GM20000 (cell line): Measurements from ENCODE around the gene TRANK1.
A peak's percentile ranks its signal among the peaks of the same experiment; 100 is the strongest.

Experiments
- DNase-seq: peaks from one replicate; pipeline ENCODE4 v3.0.0; 2012; ENCODE audit warnings: low spot score
- TF ChIP-seq, protein P1 (sequence below): IDR thresholded peaks from 2 replicates; pipeline ENCODE4 v1.5.1; 2012; ENCODE audit warnings: mild to moderate bottlenecking, control low read depth; ENCODE audit errors: extremely low read depth, missing control alignments

Gene TRANK1

DNA sequence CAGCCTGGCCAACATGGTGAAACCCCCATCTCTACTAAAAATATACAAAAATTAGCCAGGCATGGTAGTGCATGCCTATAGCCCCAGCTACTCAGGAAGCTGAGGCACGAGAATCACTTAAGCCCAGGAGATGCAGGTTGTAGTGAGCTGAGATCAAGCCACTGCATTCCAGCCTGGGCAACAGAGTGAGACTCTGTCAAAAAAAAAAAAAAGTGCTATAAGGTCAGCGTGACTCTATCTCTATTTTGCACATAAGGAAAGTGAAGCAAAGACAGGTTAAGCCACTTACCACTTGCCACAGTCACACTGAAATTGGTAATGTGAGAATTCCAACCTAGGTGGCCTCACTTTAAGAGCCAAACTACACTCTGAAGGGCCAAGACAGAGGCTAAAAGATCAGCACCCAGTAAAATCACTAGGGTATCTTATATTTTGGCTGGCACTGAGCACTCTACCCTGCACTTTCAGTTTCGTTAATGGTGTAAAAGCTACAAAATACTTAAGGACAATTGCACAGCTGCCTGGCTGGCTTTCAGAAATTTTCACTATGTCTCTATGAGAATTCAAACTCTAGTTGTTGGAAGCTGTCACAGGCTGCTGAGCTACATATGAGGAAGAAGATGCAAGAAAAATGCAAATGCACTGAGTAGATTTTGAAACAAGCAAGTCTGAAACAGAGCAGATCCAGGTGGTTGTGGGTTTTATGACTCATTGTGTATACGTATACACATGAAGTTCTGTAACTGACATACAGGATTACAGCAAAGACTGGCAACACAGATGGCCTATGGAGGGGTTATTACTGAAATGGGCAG lies 32.7 kb downstream of the TRANK1 start:
- peak; percentile 75 for DNase-seq
- TF ChIP-seq, protein P1, sequence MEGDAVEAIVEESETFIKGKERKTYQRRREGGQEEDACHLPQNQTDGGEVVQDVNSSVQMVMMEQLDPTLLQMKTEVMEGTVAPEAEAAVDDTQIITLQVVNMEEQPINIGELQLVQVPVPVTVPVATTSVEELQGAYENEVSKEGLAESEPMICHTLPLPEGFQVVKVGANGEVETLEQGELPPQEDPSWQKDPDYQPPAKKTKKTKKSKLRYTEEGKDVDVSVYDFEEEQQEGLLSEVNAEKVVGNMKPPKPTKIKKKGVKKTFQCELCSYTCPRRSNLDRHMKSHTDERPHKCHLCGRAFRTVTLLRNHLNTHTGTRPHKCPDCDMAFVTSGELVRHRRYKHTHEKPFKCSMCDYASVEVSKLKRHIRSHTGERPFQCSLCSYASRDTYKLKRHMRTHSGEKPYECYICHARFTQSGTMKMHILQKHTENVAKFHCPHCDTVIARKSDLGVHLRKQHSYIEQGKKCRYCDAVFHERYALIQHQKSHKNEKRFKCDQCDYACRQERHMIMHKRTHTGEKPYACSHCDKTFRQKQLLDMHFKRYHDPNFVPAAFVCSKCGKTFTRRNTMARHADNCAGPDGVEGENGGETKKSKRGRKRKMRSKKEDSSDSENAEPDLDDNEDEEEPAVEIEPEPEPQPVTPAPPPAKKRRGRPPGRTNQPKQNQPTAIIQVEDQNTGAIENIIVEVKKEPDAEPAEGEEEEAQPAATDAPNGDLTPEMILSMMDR, result no peak

DNA sequence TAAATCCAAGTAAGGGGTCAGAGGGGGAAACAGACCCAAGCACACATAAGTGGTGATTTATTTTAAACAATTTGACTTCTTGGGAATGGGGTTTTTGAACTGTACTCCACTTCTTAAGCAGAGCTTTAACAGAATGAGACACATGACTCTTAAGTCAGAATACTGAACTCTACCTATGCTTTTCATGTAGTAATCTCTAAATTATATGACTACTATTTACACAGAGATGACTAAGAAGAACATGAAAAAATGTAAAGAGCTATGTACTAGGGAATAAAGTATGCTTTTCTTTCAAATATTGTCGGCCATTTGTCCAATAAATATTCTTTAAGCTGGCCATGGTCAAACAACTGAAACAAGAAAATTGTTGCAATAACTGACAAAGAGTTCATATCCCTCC lies 35.2 kb downstream of the TRANK1 start:
- no peak for DNase-seq
- TF ChIP-seq, protein P1, result no peak

DNA sequence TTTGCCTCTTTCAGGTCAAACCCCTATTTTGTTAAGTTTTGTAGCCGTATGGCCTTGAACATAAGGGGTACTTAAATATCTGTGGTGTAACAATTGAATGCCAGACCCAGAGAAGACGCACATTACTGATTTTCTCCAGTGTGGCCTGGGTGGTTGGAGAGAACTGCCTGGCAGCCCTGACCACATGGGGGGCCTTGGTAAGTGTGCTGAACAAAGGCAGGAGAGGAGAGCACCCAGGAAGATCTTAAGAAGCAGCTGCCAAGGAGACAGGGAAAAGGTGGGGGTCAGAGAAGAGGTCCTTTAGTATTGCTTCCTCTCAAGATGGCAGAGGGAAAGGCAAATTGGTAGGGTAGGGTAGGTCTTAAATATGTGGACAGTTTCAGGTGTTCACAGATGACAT lies 35.7 kb downstream of the TRANK1 start:
- TF ChIP-seq, protein P1, result no peak
- DNase-seq, result no peak

DNA sequence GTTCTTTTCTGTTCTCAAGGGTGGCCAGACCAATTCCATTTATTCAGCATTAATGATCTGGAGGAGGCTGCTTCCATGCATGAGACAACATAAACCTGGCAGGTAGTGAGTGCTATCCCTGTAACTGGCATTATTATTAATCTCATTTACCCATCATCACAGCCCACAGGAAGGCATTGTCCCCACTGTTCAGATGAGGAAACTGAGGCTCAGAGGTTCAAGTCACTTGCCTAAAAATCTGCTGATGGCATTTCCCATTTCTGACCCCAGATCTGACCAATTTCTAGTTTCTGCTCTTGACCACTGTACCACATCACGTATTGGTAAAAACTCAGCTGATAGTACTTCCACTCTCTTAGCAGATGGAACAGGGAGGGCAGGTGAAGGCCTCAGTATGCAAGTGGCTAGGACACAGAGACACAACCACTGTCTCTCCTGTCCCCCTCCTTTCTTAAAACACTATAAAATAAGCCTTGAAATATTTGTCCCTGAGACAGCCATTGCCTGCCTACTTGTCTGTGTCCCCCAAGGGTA lies 36.1 kb downstream of the TRANK1 start:
- TF ChIP-seq, protein P1, result no peak
- no peak for DNase-seq

DNA sequence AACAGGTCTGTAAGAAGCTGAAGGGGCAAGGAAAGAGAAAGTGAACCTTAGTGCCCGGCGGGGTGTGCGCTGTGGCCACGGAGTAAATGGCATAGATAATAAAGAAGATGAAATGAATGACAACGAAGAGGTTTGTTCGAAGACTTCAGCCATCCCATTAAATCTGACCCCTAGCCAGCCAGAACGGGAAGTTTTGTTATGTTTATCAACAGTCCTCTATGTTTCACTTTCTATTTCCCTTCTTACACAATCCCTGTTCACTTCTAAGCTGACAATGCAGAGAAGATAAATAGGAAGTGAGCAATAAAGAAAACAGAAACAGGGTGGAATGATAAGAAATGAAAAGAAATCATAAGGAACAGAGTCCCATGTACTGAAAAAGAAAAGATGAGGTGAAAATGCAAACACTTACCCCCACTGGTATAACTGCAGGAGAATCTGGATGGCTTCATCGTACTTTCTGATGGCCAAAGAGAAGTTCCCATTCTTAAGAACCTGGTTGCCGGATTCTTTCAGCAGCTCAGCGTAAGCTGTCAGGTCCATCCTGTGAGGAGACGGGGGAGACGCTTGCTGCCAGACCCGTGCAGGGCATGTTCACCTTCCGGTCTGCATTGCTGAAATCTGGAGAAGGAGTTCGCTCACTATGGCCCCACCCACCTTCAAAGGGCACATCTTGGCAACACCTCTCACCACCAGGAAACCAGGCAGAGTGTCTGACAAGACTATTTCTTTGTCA lies 36.8 kb downstream of the TRANK1 start:
- peak; percentile 21 for DNase-seq

DNA sequence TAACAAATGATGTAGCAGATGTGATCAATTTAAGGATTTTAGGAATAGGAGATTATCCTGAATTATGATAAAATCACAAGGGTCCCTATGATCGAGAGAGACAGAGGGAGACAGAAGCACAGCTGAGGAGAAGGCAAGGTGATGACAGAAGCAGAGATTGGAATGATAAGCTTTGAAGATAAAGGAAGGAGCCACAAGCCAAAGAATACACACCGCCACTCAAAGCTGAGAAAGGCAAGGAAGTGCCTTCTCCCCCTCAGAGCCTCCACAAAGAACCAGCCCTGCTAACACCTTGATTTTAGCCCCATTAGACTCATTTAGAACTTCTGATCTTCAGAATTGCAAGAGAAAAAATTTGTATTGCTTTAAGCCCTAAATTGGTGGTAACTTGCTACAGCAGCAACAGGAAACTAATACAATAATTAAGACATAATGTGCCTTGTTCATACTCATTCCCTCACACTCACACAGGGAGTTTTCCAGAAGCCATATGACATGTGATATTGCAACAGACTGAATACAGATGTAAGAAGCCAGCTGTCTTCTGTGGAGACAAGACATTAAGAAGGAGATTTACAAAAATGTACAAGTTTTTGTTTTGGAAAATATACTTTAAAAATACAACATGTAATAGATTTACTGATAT lies 38.2 kb downstream of the TRANK1 start:
- DNase-seq, result no peak
- TF ChIP-seq, protein P1, result no peak

More for the DNA sequence above, 36.8 kb downstream of the TRANK1 start:
- TF ChIP-seq, protein P1, result no peak
